Measurements from ENCODE around the gene PCDH8. TPM values are rescaled to one million over a fixed set of nuclear protein-coding genes. Genes with fewer than 3 reads are reported as not detected.

Gene PCDH8
- total and polyA plus RNA-seq, 2 of the 4 experiments (the other 2 are of a cell fraction) = not detected

GRCh38 chr13:52884429-52885010 is 36.1 kb upstream of the PCDH8 start:
- no peak overlapping the region for H2BK120ac ChIP-seq (ENCODE audit: low read depth, low read length)
- no peak for TF ChIP-seq RCOR1 (IDR thresholded peaks at IDR 0.05; ENCODE audit: insufficient replicate concordance, low read length)
- no peak for TF ChIP-seq CEBPB (IDR thresholded peaks at IDR 0.05; ENCODE audit: low read depth, low read length)
- no peak for TF ChIP-seq POLR2A (IDR thresholded peaks at IDR 0.05; ENCODE audit: low read depth, low read length)
- TF ChIP-seq, protein P1, sequence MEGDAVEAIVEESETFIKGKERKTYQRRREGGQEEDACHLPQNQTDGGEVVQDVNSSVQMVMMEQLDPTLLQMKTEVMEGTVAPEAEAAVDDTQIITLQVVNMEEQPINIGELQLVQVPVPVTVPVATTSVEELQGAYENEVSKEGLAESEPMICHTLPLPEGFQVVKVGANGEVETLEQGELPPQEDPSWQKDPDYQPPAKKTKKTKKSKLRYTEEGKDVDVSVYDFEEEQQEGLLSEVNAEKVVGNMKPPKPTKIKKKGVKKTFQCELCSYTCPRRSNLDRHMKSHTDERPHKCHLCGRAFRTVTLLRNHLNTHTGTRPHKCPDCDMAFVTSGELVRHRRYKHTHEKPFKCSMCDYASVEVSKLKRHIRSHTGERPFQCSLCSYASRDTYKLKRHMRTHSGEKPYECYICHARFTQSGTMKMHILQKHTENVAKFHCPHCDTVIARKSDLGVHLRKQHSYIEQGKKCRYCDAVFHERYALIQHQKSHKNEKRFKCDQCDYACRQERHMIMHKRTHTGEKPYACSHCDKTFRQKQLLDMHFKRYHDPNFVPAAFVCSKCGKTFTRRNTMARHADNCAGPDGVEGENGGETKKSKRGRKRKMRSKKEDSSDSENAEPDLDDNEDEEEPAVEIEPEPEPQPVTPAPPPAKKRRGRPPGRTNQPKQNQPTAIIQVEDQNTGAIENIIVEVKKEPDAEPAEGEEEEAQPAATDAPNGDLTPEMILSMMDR (conservative IDR thresholded peaks at IDR 0.05; ENCODE audit: low read depth, low read length) = no peak
- no peak for TF ChIP-seq CHD1 (IDR thresholded peaks at IDR 0.05; ENCODE audit: low read depth, low read length)
- no peak for TF ChIP-seq MAZ (IDR thresholded peaks at IDR 0.05; ENCODE audit: borderline replicate concordance, low read depth, low read length)
- H3K14ac ChIP-seq (replicated peaks; ENCODE audit: low read depth, low read length) = no peak overlapping the region
- H2AFZ ChIP-seq (replicated peaks; ENCODE audit: low read length, poor library complexity) = no peak overlapping the region
- H3K9me3 ChIP-seq (ENCODE audit: control insufficient read depth, insufficient read depth, low read length) = no peaks in the 10 kb centered on the region
- intact Hi-C loops (cut with micrococcal nuclease) (no loop called here), dilution Hi-C loops (cut with HindIII; ENCODE audit: low sequenced_read_pairs, unreplicated experiment) (no loop called here), in situ Hi-C loops (cut with MboI; ENCODE audit: low sequenced_read_pairs) (no loop called here)
- no peak overlapping the region for H4K91ac ChIP-seq (ENCODE audit: insufficient read depth, low read depth, low read length)
- H3K4me2 ChIP-seq (ENCODE audit: low read depth, low read length) = no peak overlapping the region
- no peak overlapping the region for H3K4ac ChIP-seq (ENCODE audit: low read depth, low read length)
- no peak overlapping the region for H4K5ac ChIP-seq (ENCODE audit: low read depth, low read length)
- no peak overlapping the region for H2BK15ac ChIP-seq (ENCODE audit: low read depth, low read length)
- H3K4me3 ChIP-seq (ENCODE audit: insufficient read depth, low read depth, low read length) = no peak overlapping the region
- no peaks in the 10 kb centered on the region for H3K36me3 ChIP-seq (ENCODE audit: control insufficient read depth, insufficient read depth, low read length)
- no peak overlapping the region for H3K23ac ChIP-seq (ENCODE audit: low read depth, low read length)
- no peak for DNase-seq
- no CpG with 5 or more reads among the region's 7 CpGs for WGBS, 2 experiments (ENCODE audit: extremely low coverage in 2 of 2, insufficient read length in 1 of 2)
- no peak overlapping the region for H3K18ac ChIP-seq (ENCODE audit: low read depth, low read length)
- ChIA-PET CTCF (no interaction called here), POLR2A (ENCODE audit: unreplicated experiment) (no interaction called here)
- no peak overlapping the region for H3K27ac ChIP-seq (ENCODE audit: insufficient read depth, low read length)
- H3K9me1 ChIP-seq (ENCODE audit: insufficient read depth, low read length) = no peaks in the 10 kb centered on the region
- H2BK20ac ChIP-seq (ENCODE audit: low read depth, low read length) = no peak overlapping the region
- no TSS peak for BruUV-seq (replicated peaks)
- H2AK9ac ChIP-seq (replicated peaks; ENCODE audit: low read depth, low read length, poor library complexity) = no peak overlapping the region
- no peaks in the 10 kb centered on the region for H4K20me1 ChIP-seq (ENCODE audit: insufficient read depth, low read length)
- no peak overlapping the region for H3K9ac ChIP-seq (ENCODE audit: low read depth, low read length)
- H2BK5ac ChIP-seq (ENCODE audit: low read depth, low read length, poor library complexity, severe bottlenecking) = no peak overlapping the region
- H3K4me1 ChIP-seq (ENCODE audit: control insufficient read depth, insufficient read depth, low read length) = no peaks in the 10 kb centered on the region
- no peak for ATAC-seq (ENCODE audit: low read depth)
- H3K27me3 ChIP-seq (ENCODE audit: control insufficient read depth, insufficient read depth, low read length) = no peaks in the 10 kb centered on the region
- H4K8ac ChIP-seq (ENCODE audit: low read depth in 2 of 2, low read length in 2 of 2) = no peak overlapping the region
- H3K79me1 ChIP-seq (ENCODE audit: low read depth in 1 of 2, low read length in 2 of 2) = no peaks in the 10 kb centered on the region
- no peak overlapping the region for H2AK5ac ChIP-seq (ENCODE audit: low read depth, low read length)
- H3K56ac ChIP-seq (ENCODE audit: extremely low read depth, insufficient read depth, low read length) = no peak overlapping the region
